GM21723 (cell line): Measurements from ENCODE around the gene MAPK8IP1.

Experiments used
- ATAC-seq: cut with Tn5 transposase; IDR thresholded peaks from one replicate; pipeline ENCODE4 v1.9.1; 2021; ENCODE audit warnings: mild to moderate bottlenecking, moderate library complexity; ENCODE audit not compliant: unreplicated experiment

The MAPK8IP1 gene

GRCh38 chr11:45859661-45860140, 25.8 kb upstream of the MAPK8IP1 start:
- ATAC-seq: no peak

- ATAC-seq: no peak
Measured at GRCh38 chr11:45860348-45860747, 25.1 kb upstream of the MAPK8IP1 start.

GRCh38 chr11:45860764-45861510, 24.5 kb upstream of the MAPK8IP1 start:
- ATAC-seq: no peak

GRCh38 chr11:45864041-45864440, 21.4 kb upstream of the MAPK8IP1 start:
- no peak for ATAC-seq

GRCh38 chr11:45869551-45869950, 15.9 kb upstream of the MAPK8IP1 start:
- no peak for ATAC-seq

DNA sequence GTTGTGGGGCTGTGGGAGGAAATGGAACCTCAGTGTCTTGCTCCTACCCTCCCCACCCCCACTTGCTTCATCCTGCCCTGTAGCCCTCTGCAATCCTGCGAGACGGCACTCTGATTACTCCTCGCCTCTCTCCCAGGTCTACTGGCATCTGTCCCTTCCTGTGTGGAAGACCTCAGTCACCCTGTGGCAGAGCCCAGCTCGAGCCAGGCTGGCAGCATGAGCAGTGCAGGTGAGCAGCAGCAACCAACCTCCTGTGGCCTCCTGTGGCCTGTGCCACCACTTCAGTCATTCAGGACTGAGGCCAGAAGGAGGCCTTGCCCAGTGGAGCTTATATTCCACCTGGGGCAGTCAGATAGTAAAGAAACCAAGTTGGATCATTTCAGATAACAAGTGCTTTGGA, 14.7 kb upstream of the MAPK8IP1 start:
- ATAC-seq: no peak

DNA sequence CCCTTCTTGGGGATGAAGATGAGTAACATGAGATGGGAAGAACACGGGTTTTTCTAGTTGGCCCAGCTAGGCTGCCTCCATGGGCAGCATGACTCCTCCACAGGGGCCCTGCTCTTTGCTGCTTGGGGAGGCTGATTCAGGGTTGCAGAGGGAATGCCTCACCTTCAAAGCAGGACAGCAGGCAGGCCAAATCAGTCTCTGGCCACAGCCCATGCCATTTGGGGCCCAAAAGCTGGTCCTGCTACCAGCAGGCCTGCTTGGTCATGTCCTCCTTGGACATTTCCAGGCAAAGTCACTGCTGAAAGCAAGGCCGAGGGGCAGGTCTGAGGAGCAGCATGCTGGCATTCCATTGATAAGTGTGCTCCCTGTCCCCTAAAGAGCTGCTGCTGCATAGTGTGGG, 13.8 kb upstream of the MAPK8IP1 start:
- ATAC-seq: no peak

DNA sequence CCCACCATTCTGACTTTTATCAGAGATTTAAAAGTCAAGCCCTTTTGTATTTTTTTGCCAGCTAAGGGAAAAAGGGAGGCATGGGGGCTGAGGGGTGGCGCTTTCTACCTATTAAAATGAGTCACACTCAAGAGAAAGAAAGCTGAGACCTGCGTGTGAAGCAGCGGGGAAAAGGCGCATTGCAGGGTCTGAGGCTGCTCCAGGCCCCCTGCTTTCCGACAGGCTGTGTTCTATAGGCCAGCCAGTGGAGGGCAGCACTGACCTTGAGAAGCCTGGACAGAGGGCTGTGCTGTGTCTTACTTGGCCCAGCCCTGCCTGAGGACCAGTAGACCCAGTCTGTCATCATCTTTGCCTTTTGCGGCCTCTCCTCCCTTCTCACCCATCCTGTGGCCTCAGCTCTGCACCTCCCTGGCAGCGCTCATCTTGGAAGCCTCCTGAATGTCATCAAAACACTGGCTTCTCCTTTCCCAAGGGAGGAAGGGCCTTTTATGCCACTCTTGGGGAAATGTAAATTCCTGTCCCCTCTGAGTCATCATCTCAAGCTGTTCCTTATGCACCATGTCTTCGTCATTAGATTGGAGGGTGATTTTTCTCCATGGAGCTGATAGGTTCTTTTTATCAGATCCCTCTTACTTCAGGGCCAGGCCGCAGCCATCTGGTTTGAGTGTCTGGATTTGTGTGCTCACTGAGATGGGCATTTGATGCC, 12.6 kb upstream of the MAPK8IP1 start:
- ATAC-seq: no peak

DNA sequence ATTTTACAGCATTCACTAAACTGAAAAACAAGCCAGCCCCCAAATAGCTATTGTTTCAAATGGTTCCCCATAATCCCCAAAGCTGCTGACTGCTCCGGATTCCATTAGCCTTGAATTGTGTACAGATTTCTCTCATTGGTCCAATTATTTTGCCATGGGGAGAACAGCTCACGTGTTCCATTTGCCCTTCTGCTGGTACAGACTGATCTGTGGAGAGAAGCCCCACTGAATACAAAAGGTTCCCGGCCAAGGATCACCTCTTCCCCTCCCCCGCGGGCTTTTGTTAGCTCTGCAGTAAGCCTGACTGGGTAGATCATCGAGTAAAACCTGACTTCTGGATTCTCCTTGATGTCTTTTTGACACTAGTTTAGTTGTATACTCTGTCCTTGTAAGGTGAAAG, 9.1 kb upstream of the MAPK8IP1 start:
- ATAC-seq: no peak

GRCh38 chr11:45877221-45877620, 8.2 kb upstream of the MAPK8IP1 start:
- ATAC-seq: no peak

- no peak for ATAC-seq
Measured at GRCh38 chr11:45877845-45878244, 7.6 kb upstream of the MAPK8IP1 start.

DNA sequence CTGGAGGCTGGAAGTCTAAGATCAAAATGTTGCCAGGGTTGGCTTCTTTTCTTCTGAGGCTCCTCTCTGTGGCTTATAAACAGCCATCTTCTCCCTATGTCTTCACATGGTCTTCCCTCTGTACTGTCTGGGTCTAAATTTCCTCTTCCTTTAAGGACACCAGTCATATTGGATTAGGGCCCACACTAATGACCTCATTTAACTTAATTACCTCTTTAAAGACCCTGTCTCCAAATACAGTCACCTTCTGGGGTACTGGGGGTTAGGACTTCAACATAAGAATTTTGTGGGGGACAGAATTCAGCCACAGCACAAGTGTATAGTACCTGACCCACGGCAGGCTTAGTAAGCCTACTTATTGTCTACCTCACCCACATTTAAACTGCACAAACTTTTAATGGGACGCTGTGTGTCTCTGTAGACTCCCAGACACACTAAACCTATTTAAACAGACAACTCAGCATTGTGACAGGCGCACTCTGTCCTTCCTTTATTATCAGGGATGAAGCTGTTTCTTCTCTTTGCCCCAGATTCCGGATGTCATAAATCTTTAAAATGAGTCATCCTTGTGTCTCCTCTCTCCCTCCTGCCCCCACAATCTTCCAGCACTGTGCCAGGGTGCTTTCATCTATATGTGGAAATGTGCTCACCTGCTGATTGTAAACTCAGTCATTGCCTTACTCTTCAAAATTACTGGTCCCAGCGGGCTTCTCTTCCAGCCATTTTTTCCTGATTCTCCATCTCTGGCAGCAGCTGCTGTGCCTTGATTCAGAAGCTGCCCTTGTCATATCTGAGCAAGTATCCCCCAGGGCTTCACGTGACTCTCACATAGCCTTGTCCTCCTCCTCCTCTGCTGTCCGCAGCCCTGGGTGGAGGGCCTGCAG, 5.4 kb upstream of the MAPK8IP1 start:
- ATAC-seq: no peak

GRCh38 chr11:45880772-45881570, 4.5 kb upstream of the MAPK8IP1 start:
- ATAC-seq: no peak

DNA sequence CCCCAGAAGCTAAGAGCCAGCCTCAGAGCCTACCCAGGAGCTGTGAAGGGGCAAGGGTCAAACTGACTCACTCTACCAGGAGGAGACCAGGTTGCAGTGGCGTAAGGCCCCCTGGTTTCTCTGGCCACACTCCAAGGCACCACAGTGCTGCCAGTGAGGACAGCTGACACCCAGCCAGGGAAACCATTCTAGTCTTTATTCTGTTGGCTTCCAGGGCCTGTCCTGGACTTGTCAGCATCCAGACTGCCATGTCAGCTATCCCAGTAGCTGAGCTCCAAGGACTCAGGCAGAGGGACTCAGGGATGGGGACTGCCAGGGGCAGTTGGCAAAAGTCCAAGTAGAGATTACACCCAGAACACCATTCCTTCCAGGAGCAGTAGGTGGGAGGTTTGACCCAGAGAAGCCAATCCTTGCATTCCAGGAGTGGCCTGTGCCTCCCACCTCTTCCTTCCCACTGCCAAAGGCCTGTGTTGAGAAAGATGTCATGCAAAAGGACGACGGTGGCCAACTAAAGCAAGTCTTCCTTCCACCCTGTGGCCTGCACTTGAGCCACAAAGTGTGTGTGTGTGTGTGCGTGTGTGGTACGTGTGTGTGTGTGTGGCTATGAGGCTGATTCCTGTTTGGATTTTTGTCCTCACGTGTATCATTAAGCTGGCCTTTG, 3.6 kb upstream of the MAPK8IP1 start:
- ATAC-seq: no peak

GRCh38 chr11:45884596-45885185, 760 bp upstream of the MAPK8IP1 start:
- no peak for ATAC-seq

- ATAC-seq: no peak
Measured at GRCh38 chr11:45885921-45886721, 670 bp downstream of the MAPK8IP1 start.

DNA sequence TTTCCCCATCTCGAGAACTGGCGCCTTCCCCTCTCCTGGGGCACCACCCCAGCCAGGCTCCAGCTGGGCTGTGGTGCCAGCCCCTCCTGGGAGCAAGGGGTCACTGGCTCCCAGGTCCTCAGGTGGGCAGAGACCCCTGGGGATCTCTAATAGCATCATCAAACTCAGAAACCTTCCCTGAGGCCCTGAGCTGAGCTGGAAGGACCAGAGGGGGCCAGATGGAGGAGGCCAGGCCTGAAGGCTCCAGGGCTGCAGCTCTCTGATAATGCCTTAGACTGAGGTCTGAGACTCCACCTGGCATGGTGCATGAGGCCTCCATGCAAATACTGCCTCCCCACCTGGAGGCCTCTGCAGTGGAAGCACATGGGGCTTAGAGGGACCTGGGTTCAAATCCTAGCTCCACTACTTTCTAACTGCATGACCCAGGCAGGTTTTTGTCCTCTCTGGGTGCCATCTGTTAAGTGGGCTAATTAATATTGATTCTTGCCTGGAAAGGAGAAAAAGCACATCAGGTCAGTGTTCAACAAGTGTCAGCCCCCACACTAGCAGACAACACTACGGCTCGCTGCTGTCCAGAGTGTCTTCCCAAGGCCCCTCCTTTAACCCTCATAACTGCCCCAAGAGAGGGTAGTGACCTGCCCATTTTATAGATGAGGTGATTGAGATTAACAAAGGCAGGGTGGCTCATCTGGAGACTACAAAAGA, 1.5 kb downstream of the MAPK8IP1 start:
- ATAC-seq: no peak

DNA sequence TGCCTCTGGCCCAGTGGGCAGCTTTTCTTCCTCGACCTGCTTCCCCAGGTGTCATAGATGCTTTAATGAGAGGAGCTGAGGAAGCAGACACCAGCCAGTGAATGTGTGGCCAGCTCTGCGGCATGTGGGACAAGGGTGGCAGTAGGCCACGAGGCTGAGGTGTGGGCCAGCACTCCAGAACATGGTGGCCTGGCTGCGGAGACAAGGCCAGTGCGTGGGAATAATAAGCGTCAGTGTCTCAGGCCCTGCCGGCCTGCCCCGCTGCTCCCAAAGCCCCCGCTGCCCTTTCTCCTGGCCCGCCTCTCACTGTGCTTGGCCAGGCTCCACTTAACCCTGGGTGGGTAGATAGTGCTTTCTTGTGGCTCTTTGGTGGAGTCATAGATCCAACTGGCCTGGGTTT, 2.1 kb downstream of the MAPK8IP1 start:
- ATAC-seq: no peak
